ENCODE measurements around the gene DICER1.

Gene DICER1

GRCh38 chr14:95052016-95052585 lies 105.2 kb downstream of the DICER1 start:
- H2BK15ac ChIP-seq (replicated peaks; ENCODE audit: low read depth): no peak overlapping the region
- no peak overlapping the region for H4K5ac ChIP-seq (ENCODE audit: low read length)
- H3K23ac ChIP-seq (ENCODE audit: low read length): no peak overlapping the region
- no peak overlapping the region for H3K4ac ChIP-seq (ENCODE audit: low read depth, low read length)
- H3K4me2 ChIP-seq (ENCODE audit: low read length): no peak overlapping the region
- no peaks in the 10 kb centered on the region for H3K27me3 ChIP-seq (ENCODE audit: insufficient read depth, low read length, poor library complexity)
- H4K8ac ChIP-seq (ENCODE audit: low read depth, low read length): no peak overlapping the region
- H3K79me1 ChIP-seq (ENCODE audit: low read length): no peaks in the 10 kb centered on the region
- no peak overlapping the region for H2BK5ac ChIP-seq (ENCODE audit: low read length)
- WGBS (ENCODE audit: extremely low coverage, insufficient coverage, low lambda C conversion rate): no CpG with 5 or more reads among the region's 14 CpGs
- no peak overlapping the region for H2AK5ac ChIP-seq (ENCODE audit: low read length)
- H3K9ac ChIP-seq (ENCODE audit: low read length): no peak overlapping the region
- H2BK120ac ChIP-seq (ENCODE audit: low read depth, low read length): no peak overlapping the region
- H3K4me3 ChIP-seq (ENCODE audit: low read length): no peak overlapping the region
- DNase-seq: no peak
- H3K36me3 ChIP-seq (ENCODE audit: control insufficient read depth, insufficient read depth, low read length): no peaks in the 10 kb centered on the region
- no peak overlapping the region for H3K56ac ChIP-seq (ENCODE audit: low read length)
- H3K27ac ChIP-seq (ENCODE audit: low read depth, low read length): no peak overlapping the region
- no peak overlapping the region for H3K18ac ChIP-seq (ENCODE audit: low read length)
- no peaks in the 10 kb centered on the region for H3K79me2 ChIP-seq (ENCODE audit: control insufficient read depth, insufficient read depth, low read length)
- H3K4me1 ChIP-seq (ENCODE audit: control insufficient read depth, low read depth, low read length): peaks cover 2% of the 10 kb centered on the region

GRCh38 chr14:95049952-95050351 lies 107.4 kb downstream of the DICER1 start:
- Histone ChIP-seq H4K8ac (ENCODE audit: low read depth, low read length) (no peak overlapping the region), H2BK5ac (ENCODE audit: low read length) (no peak overlapping the region), H3K4me1 (ENCODE audit: control insufficient read depth, low read depth, low read length) (peaks cover 2% of the 10 kb centered on the region), H3K79me1 (ENCODE audit: low read length) (no peaks in the 10 kb centered on the region), H3K4me2 (ENCODE audit: low read length) (no peak overlapping the region), H3K4me3 (ENCODE audit: low read length) (no peak overlapping the region), H3K9ac (ENCODE audit: low read length) (no peak overlapping the region), H3K27ac (ENCODE audit: low read depth, low read length) (no peak overlapping the region), H3K36me3 (ENCODE audit: control insufficient read depth, insufficient read depth, low read length) (no peaks in the 10 kb centered on the region), H3K18ac (ENCODE audit: low read length) (no peak overlapping the region), H4K5ac (ENCODE audit: low read length) (no peak overlapping the region), H2BK120ac (ENCODE audit: low read depth, low read length) (no peak overlapping the region), H2AK5ac (ENCODE audit: low read length) (no peak overlapping the region), H3K23ac (ENCODE audit: low read length) (no peak overlapping the region), H3K4ac (ENCODE audit: low read depth, low read length) (no peak overlapping the region), H3K79me2 (ENCODE audit: control insufficient read depth, insufficient read depth, low read length) (no peaks in the 10 kb centered on the region), H3K56ac (ENCODE audit: low read length) (no peak overlapping the region), H2BK15ac (replicated peaks; ENCODE audit: low read depth) (no peak overlapping the region), H3K27me3 (ENCODE audit: insufficient read depth, low read length, poor library complexity) (no peaks in the 10 kb centered on the region)
- no peak for DNase-seq

DNA sequence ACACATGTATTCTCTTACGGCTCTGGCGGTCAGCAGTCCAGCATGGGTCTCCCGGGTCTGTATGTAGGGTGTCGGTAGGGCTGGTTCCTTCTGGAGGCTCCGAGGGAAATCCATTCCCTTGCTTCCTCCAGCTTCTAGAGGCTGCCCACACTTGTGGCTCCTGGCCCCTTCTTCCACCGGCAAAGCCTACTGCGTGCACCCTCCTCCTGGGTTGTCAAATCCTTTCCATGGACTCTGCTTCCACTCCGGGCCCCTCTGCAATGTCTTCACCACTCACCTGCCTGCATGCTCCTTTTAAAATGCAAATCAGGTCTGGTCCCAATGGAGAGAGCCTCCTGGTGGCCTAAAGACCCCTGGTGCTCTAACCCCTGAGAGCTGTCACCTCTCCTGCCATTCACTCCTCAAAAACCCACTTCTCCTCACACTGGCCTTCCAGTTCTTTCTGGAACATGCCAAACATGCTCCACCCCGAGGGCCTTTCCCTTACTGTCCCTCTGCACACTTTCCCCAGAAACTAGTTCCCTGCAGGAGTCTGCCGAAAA lies 108.5 kb downstream of the DICER1 start:
- H4K8ac ChIP-seq (ENCODE audit: low read depth, low read length): no peak overlapping the region
- H3K4me3 ChIP-seq (ENCODE audit: low read length): no peak overlapping the region
- no peaks in the 10 kb centered on the region for H3K27me3 ChIP-seq (ENCODE audit: insufficient read depth, low read length, poor library complexity)
- H3K4ac ChIP-seq (ENCODE audit: low read depth, low read length): no peak overlapping the region
- H3K9ac ChIP-seq (ENCODE audit: low read length): no peak overlapping the region
- H4K5ac ChIP-seq (ENCODE audit: low read length): no peak overlapping the region
- no peak overlapping the region for H3K23ac ChIP-seq (ENCODE audit: low read length)
- H3K79me2 ChIP-seq (ENCODE audit: control insufficient read depth, insufficient read depth, low read length): no peaks in the 10 kb centered on the region
- no peak overlapping the region for H2BK120ac ChIP-seq (ENCODE audit: low read depth, low read length)
- H2BK15ac ChIP-seq (replicated peaks; ENCODE audit: low read depth): no peak overlapping the region
- H3K4me2 ChIP-seq (ENCODE audit: low read length): no peak overlapping the region
- H3K56ac ChIP-seq (ENCODE audit: low read length): no peak overlapping the region
- H3K18ac ChIP-seq (ENCODE audit: low read length): no peak overlapping the region
- WGBS (ENCODE audit: extremely low coverage, insufficient coverage, low lambda C conversion rate): no CpG with 5 or more reads among the region's 10 CpGs
- no peaks in the 10 kb centered on the region for H3K79me1 ChIP-seq (ENCODE audit: low read length)
- no peaks in the 10 kb centered on the region for H3K36me3 ChIP-seq (ENCODE audit: control insufficient read depth, insufficient read depth, low read length)
- no peak for DNase-seq
- no peak overlapping the region for H2BK5ac ChIP-seq (ENCODE audit: low read length)
- H3K4me1 ChIP-seq (ENCODE audit: control insufficient read depth, low read depth, low read length): peaks cover 2% of the 10 kb centered on the region
- no peak overlapping the region for H2AK5ac ChIP-seq (ENCODE audit: low read length)
- H3K27ac ChIP-seq (ENCODE audit: low read depth, low read length): no peak overlapping the region

DNA sequence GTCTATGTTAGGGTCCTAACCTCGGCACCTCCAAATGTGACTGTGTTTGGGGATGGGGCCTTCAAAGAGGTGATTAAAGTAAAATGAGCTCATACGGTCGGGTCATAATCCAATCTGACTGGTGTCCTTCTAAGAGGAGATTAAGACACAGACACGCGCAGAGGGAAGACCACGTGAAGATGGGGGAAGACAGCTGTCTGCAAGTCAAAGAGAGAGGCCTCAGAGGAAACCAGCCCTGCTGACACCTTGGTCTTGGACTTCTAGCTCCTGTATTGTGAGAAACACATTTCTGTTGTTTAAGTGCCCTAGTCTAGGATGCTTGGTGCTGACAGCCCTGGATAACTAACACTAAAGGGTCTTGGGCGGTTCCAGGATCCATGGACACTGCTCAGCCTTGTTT lies 109.6 kb downstream of the DICER1 start:
- no CpG with 5 or more reads among the region's 7 CpGs for WGBS (ENCODE audit: extremely low coverage, insufficient coverage, low lambda C conversion rate)
- Histone ChIP-seq H3K18ac (ENCODE audit: low read length) (no peak overlapping the region), H4K5ac (ENCODE audit: low read length) (no peak overlapping the region), H3K79me1 (ENCODE audit: low read length) (no peaks in the 10 kb centered on the region), H3K9ac (ENCODE audit: low read length) (no peak overlapping the region), H3K36me3 (ENCODE audit: control insufficient read depth, insufficient read depth, low read length) (no peaks in the 10 kb centered on the region), H3K23ac (ENCODE audit: low read length) (no peak overlapping the region), H2AK5ac (ENCODE audit: low read length) (no peak overlapping the region), H3K56ac (ENCODE audit: low read length) (no peak overlapping the region), H3K27ac (ENCODE audit: low read depth, low read length) (no peak overlapping the region), H3K4me3 (ENCODE audit: low read length) (no peak overlapping the region), H3K27me3 (ENCODE audit: insufficient read depth, low read length, poor library complexity) (no peaks in the 10 kb centered on the region), H2BK5ac (ENCODE audit: low read length) (no peak overlapping the region), H3K4ac (ENCODE audit: low read depth, low read length) (no peak overlapping the region), H3K4me2 (ENCODE audit: low read length) (no peak overlapping the region), H4K8ac (ENCODE audit: low read depth, low read length) (no peak overlapping the region), H2BK120ac (ENCODE audit: low read depth, low read length) (no peak overlapping the region), H3K79me2 (ENCODE audit: control insufficient read depth, insufficient read depth, low read length) (no peaks in the 10 kb centered on the region), H3K4me1 (ENCODE audit: control insufficient read depth, low read depth, low read length) (peaks cover 2% of the 10 kb centered on the region), H2BK15ac (replicated peaks; ENCODE audit: low read depth) (no peak overlapping the region)
- DNase-seq: no peak

- no peak overlapping the region for H3K23ac ChIP-seq (ENCODE audit: low read length)
- no peaks in the 10 kb centered on the region for H3K79me2 ChIP-seq (ENCODE audit: control insufficient read depth, insufficient read depth, low read length)
- no peak overlapping the region for H4K5ac ChIP-seq (ENCODE audit: low read length)
- H3K9ac ChIP-seq (ENCODE audit: low read length): no peak overlapping the region
- H3K36me3 ChIP-seq (ENCODE audit: control insufficient read depth, insufficient read depth, low read length): no peaks in the 10 kb centered on the region
- no peak overlapping the region for H3K4me3 ChIP-seq (ENCODE audit: low read length)
- H2BK120ac ChIP-seq (ENCODE audit: low read depth, low read length): no peak overlapping the region
- H2BK15ac ChIP-seq (replicated peaks; ENCODE audit: low read depth): no peak overlapping the region
- H2AK5ac ChIP-seq (ENCODE audit: low read length): no peak overlapping the region
- no CpG with 5 or more reads among the region's 28 CpGs for WGBS (ENCODE audit: extremely low coverage, insufficient coverage, low lambda C conversion rate)
- H4K8ac ChIP-seq (ENCODE audit: low read depth, low read length): no peak overlapping the region
- H3K4me2 ChIP-seq (ENCODE audit: low read length): no peak overlapping the region
- H3K56ac ChIP-seq (ENCODE audit: low read length): no peak overlapping the region
- no peak overlapping the region for H2BK5ac ChIP-seq (ENCODE audit: low read length)
- no peak for DNase-seq
- H3K4ac ChIP-seq (ENCODE audit: low read depth, low read length): no peak overlapping the region
- no peaks in the 10 kb centered on the region for H3K4me1 ChIP-seq (ENCODE audit: control insufficient read depth, low read depth, low read length)
- H3K18ac ChIP-seq (ENCODE audit: low read length): no peak overlapping the region
- no peaks in the 10 kb centered on the region for H3K27me3 ChIP-seq (ENCODE audit: insufficient read depth, low read length, poor library complexity)
- H3K27ac ChIP-seq (ENCODE audit: low read depth, low read length): no peak overlapping the region
- no peaks in the 10 kb centered on the region for H3K79me1 ChIP-seq (ENCODE audit: low read length)
These were observed 110.3 kb downstream of the DICER1 start for GRCh38 chr14:95046711-95047681.
